ENCODE results near the gene CCDC169.

The CCDC169 gene

DNA sequence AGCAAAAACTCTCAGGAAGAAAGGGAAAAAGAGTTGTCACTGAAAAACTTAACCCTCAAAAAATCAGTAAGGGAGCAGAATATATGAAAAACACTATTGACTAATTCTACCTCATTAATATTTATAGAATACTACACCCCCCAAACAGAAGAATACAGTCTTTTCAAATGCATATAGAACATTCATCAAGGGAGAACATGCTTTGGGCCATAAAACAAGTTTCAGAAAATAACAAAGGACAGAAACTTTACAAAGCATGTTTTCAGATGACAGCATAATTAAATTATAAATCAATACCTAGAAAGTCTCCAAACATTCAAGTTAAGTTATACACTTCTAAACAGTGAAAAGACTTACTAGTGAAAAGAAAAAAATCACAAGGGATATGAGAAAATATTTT lies 113.7 kb downstream of the CCDC169 start:
- TF ChIP-seq, protein P1, sequence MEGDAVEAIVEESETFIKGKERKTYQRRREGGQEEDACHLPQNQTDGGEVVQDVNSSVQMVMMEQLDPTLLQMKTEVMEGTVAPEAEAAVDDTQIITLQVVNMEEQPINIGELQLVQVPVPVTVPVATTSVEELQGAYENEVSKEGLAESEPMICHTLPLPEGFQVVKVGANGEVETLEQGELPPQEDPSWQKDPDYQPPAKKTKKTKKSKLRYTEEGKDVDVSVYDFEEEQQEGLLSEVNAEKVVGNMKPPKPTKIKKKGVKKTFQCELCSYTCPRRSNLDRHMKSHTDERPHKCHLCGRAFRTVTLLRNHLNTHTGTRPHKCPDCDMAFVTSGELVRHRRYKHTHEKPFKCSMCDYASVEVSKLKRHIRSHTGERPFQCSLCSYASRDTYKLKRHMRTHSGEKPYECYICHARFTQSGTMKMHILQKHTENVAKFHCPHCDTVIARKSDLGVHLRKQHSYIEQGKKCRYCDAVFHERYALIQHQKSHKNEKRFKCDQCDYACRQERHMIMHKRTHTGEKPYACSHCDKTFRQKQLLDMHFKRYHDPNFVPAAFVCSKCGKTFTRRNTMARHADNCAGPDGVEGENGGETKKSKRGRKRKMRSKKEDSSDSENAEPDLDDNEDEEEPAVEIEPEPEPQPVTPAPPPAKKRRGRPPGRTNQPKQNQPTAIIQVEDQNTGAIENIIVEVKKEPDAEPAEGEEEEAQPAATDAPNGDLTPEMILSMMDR (IDR thresholded peaks at IDR 0.05; ENCODE audit: low read length, missing control alignments), result no peak
- no peak for DNase-seq (ENCODE audit: low read depth)
- H3K4me3 ChIP-seq (replicated peaks; ENCODE audit: low read depth, low read length), result no peak overlapping the region
